SJSA1 (cell line): ENCODE results near the gene NFIB. TPM values are rescaled to one million over a fixed set of nuclear protein-coding genes. Genes with fewer than 3 reads are reported as not detected.
A peak's percentile ranks its signal among the peaks of the same experiment; 100 is the strongest.

Source experiments
- DNase-seq, 2 experiments: peaks; one replicate each; pipeline ENCODE4 v3.0.0-alpha.2; 2015 to 2020; ENCODE audit warnings: low spot score in 2 of 2, low read depth in 1 of 2
- H3K27ac ChIP-seq: fragments of 250-450 bp; sonication (Bioruptor Pico); 2 replicates; pipeline ENCODE4 v1.5.1; 2020; ENCODE audit warnings: mild to moderate bottlenecking, moderate library complexity
- H3K27me3 ChIP-seq: fragments of 250-450 bp; sonication (Bioruptor Pico); replicated peaks from 2 replicates; pipeline ENCODE4 v1.5.1; 2020; ENCODE audit warnings: mild to moderate bottlenecking, moderate library complexity
- H3K36me3 ChIP-seq: fragments of 250-450 bp; sonication (Bioruptor Pico); 2 replicates; pipeline ENCODE4 v1.5.1; 2020; ENCODE audit warnings: mild to moderate bottlenecking
- H3K4me1 ChIP-seq: fragments of 250-450 bp; sonication (Bioruptor Pico); replicated peaks from 2 replicates; pipeline ENCODE4 v1.6.1; 2021; ENCODE audit warnings: mild to moderate bottlenecking
- H3K4me3 ChIP-seq: fragments of 250-450 bp; sonication (Bioruptor Pico); 2 replicates; pipeline ENCODE4 v1.5.1; 2020; ENCODE audit warnings: mild to moderate bottlenecking
- H3K9me3 ChIP-seq: fragments of 250-450 bp; sonication (Bioruptor Pico); replicated peaks from 2 replicates; pipeline ENCODE4 v1.5.1; 2020; ENCODE audit warnings: mild to moderate bottlenecking
- total RNA-seq: library from RNA; depleted of rRNA; stranded (reverse); fragments of >200 nt; shearing (Covaris generic); gene quantifications from 2 replicates; pipeline ENCODE4 v1.2.3, GENCODE V29; 2014

The NFIB gene
- total RNA-seq, 1 experiment from 2014 or later = 7.6 TPM

DNA sequence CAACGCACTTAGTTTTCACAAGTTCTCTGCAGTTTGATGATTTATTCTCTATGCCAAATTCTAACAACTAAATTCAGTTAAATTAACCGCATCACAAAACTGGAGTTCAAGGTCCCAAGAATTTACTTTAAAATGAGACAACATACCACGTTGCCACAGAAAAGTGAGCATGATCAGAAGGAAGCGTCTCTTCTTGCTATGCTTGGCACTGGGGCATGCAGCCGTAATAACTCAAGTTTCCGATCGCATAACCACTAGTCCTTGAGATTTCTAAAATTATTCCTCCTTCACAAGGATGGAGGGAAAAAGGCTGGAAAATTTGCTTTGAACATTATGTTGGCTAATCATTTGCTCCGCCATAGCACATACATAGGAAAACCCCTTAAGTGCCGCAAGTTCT, 13.9 kb downstream of the NFIB start:
- DNase-seq = no peak
- Histone ChIP-seq H3K4me3 (no peak overlapping the region), H3K4me1 (no peaks in the 10 kb centered on the region), H3K27ac (no peak overlapping the region), H3K9me3 (no peaks in the 10 kb centered on the region), H3K27me3 (no peaks in the 10 kb centered on the region), H3K36me3 (no peaks in the 10 kb centered on the region)

DNA sequence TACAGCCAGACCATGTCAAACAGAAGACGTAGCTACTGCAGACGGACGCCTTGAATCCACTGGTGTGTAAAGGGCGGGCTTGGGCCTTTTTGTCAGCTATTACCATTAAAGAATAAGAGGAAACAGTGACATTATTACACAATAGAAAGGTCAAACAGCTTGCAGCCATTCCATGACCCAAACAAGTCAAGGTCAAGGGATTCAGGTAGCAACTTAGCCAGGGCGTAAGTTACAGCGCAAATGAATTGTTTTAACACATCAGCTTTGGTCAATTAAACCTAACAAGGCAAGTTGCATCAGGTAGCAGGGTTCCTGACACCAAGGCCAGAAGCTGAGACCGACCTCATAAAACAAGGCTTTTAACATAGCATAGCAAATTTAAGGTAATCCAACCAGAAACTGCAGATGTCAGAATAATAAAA, 15.3 kb downstream of the NFIB start:
- Histone ChIP-seq H3K27ac (no peak overlapping the region), H3K27me3 (no peaks in the 10 kb centered on the region), H3K9me3 (no peaks in the 10 kb centered on the region), H3K4me1 (no peaks in the 10 kb centered on the region), H3K36me3 (no peaks in the 10 kb centered on the region), H3K4me3 (no peak overlapping the region)
- no peak for DNase-seq

DNA sequence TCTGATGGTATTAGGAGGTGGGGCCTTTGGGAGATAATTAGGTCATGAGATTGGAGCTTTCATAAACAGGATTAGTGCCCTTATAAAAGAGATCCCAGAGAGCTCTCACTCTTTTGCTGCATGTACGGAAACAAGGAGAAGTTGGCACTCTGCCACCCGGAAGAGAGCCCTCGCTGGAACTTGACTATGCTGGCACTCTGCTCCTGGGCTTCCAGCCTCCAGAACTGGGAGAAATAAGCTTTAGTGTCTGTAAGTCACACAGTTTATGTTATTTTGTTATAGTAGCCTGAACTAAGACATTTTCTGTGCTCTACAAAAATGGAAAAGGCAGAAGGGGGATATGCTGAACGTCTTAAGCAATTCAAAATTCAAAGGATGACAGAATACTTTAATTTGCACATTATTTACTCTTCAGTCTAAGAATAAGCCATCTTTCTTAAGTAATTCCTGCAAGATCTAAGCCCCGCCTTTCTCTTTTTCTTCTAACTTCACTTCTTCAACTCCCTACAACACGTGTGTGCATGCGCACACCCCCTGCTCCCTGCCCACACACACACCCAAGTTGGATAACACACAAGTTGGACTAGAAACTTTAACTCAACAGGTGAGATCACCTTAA, 17.3 kb downstream of the NFIB start:
- H3K36me3 ChIP-seq = no peaks in the 10 kb centered on the region

DNA sequence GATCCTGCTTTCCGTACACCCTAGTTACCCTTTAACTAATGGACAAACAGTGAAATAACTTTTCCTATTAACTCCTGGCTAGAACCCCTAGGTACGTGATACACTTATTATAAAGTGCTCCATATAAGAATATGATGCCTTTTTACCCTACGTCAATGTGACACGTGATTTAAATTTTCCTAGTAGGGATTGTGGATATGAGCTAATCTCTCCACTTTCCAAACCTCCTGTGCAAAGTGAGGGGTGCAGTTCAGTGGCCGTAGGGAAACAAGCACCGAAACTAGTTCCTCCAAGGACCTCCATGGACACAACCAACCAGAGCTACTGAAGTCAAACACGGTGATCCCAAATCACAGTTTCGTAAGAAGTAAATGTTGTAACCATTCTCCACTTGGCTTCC, 19.3 kb downstream of the NFIB start:
- Histone ChIP-seq H3K36me3 (no peaks in the 10 kb centered on the region), H3K4me3 (no peak overlapping the region), H3K9me3 (no peaks in the 10 kb centered on the region), H3K27ac (no peak overlapping the region), H3K27me3 (no peaks in the 10 kb centered on the region), H3K4me1 (no peaks in the 10 kb centered on the region)
- no peak for DNase-seq

More for the DNA sequence above, 17.3 kb downstream of the NFIB start:
- H3K27ac ChIP-seq = no peak overlapping the region
- no peak for DNase-seq
- no peaks in the 10 kb centered on the region for H3K4me1 ChIP-seq
- no peak overlapping the region for H3K4me3 ChIP-seq
- H3K9me3 ChIP-seq = no peaks in the 10 kb centered on the region
- no peaks in the 10 kb centered on the region for H3K27me3 ChIP-seq

DNA sequence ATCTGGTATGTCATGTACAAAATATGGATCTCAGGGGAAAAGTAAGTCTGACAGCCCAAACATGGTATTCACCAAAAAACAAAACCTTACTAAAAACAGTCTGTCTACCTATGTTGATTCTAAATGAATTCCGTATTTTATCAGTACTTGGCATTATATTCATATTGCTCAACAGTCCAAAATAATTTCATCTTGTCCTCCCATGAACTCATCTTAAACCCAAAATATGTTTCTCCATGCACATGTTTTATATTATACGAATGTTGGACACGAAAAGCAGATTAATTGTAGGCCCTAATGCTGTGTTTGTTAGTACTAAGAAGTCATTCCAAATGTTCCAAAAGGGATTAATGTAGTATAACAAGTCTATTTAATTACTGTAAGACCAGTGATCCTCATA, 20.1 kb downstream of the NFIB start:
- no peaks in the 10 kb centered on the region for H3K4me1 ChIP-seq
- H3K36me3 ChIP-seq = no peaks in the 10 kb centered on the region
- H3K27ac ChIP-seq = no peak overlapping the region
- H3K9me3 ChIP-seq = no peaks in the 10 kb centered on the region
- DNase-seq = no peak
- no peaks in the 10 kb centered on the region for H3K27me3 ChIP-seq
- H3K4me3 ChIP-seq = no peak overlapping the region

DNA sequence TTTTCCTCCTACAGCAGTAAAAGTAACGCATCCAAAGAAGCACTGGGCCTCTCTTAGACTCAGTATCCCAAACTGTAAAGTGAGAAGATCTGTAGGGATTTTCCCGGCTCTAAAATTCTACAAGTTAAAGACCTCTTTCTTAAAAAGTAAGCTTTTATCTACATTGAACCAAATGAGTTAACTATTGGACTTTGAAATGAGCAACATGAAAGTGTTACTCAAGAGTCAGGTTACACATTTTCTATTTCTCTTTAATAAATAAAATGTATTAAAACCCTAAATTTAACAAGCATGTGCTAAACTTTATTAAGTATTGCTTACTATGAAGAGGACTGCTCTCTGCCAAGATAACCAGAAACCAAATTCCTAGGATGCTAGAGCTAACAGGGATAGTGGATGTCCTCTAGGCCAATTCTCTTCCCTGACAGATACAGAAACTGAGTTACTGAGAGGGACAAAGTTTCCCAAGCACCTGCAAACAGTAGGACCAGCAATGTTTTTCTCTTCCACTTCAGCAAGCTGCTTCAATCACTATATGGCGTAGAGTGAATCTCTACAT, 21.7 kb downstream of the NFIB start:
- Histone ChIP-seq H3K4me3 (no peak overlapping the region), H3K36me3 (no peaks in the 10 kb centered on the region), H3K4me1 (no peaks in the 10 kb centered on the region), H3K27me3 (no peaks in the 10 kb centered on the region), H3K9me3 (no peaks in the 10 kb centered on the region), H3K27ac (no peak overlapping the region)
- no peak for DNase-seq

DNA sequence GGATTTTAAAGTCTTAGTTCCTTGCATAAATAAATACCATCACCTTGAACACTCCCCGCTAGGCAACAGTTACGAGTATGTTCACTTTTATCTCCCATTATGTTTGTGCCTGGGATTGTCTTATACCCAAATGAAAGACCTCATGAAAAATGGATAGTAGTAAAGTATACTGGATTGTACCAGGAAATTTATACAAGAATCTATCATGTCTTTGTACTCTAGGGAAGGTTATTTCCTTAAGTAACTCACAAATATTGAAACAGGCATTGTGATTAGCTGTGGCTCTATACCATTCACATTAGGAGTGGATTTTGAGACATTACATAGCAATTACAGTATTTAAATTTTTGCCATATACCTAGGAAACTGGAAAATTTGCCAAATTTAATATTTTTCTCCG, 24.0 kb downstream of the NFIB start:
- Histone ChIP-seq H3K27me3 (no peaks in the 10 kb centered on the region), H3K4me3 (no peak overlapping the region), H3K9me3 (no peaks in the 10 kb centered on the region), H3K4me1 (no peaks in the 10 kb centered on the region), H3K27ac (no peak overlapping the region), H3K36me3 (no peaks in the 10 kb centered on the region)
- DNase-seq = no peak

DNA sequence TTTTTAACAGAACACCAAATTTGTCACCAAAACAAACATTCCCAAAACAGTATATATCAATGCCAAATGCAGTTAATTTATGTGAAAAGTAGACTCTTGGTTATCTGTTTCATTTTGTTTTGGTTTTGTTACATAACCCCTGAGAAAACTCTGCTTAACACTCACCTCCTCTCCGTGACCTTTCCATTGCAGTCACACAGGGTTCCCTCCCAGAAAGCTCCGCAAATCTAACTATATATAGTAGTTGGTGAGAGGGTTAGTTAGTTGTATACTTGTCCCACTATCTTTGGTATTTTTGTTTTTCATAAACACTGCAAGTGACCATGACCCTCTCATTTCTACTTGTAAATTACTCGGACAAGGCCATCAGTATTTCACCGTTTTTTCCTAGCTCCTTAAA, 25.5 kb downstream of the NFIB start:
- H3K27ac ChIP-seq = no peak overlapping the region
- no peaks in the 10 kb centered on the region for H3K36me3 ChIP-seq

DNA sequence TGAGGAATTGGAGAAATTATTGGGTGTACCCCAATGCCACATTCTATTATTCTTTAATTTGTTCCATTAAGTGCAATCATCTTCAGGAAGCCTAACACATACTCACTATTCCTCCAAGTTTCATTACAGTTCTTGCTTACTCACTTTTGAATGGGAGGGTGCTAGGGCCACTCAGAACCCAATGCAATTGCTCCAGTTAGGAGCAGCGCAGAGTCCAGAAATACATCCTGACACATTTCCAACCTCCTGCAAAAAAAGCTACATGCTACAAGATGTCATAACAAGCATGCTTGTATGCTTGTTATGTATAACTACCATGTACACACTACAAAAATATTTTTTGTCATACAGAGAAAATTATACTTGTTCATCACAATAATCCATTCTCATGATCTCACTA, 27.8 kb downstream of the NFIB start:
- H3K36me3 ChIP-seq = no peaks in the 10 kb centered on the region
- no peak for DNase-seq
- H3K4me3 ChIP-seq = no peak overlapping the region
- peaks cover 24% of the 10 kb centered on the region for H3K4me1 ChIP-seq
- no peaks in the 10 kb centered on the region for H3K9me3 ChIP-seq
- no peak overlapping the region for H3K27ac ChIP-seq
- H3K27me3 ChIP-seq = no peaks in the 10 kb centered on the region

More for the DNA sequence above, 25.5 kb downstream of the NFIB start:
- Histone ChIP-seq H3K4me3 (no peak overlapping the region), H3K4me1 (peaks cover 3% of the 10 kb centered on the region), H3K27me3 (no peaks in the 10 kb centered on the region), H3K9me3 (no peaks in the 10 kb centered on the region)
- no peak for DNase-seq

DNA sequence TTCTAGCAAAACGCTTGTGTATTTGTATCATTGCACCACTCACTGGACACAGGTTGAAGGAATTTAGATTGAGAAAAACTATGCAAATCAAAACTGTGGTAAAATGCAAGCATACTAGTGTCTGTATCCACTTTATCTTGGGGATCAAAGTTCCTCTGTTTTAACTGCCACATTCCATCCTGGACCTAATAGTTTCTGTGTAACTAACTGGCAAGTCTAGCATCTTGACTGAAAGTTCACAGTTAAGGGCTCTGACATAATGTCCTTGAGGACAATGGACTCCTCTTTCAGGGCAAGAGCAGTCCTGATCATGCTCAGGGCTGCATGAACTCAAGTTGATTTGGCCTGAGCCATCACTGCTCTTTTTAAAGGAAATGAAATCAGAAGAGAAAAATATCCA, 30.7 kb downstream of the NFIB start:
- H3K27ac ChIP-seq = no peak overlapping the region
- no peak for DNase-seq
- H3K4me3 ChIP-seq = no peak overlapping the region
- H3K36me3 ChIP-seq = no peaks in the 10 kb centered on the region
- no peaks in the 10 kb centered on the region for H3K27me3 ChIP-seq
- peaks cover 52% of the 10 kb centered on the region for H3K4me1 ChIP-seq
- H3K9me3 ChIP-seq = no peaks in the 10 kb centered on the region

DNA sequence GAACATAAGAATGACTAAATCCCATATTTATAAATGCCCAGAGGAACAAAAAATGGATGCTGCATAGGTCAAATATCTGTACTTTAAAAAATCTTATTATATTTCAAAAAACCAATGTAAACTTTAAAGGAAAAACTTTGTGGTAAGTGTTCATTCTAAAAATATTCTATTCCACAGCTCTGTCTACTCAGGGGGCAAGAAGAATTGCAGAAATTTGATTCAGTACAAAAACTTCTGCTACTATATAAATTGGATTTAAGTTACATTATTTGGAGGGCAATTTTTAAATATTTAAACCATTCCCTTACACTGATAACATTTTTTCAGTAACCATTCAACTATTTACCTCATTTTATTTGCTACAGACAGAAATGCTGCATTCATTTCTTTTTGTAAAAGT, 32.1 kb downstream of the NFIB start:
- no peak for DNase-seq
- Histone ChIP-seq H3K27ac (no peak overlapping the region), H3K4me1 (peaks cover 65% of the 10 kb centered on the region), H3K4me3 (no peak overlapping the region), H3K9me3 (no peaks in the 10 kb centered on the region), H3K36me3 (no peaks in the 10 kb centered on the region), H3K27me3 (no peaks in the 10 kb centered on the region)

DNA sequence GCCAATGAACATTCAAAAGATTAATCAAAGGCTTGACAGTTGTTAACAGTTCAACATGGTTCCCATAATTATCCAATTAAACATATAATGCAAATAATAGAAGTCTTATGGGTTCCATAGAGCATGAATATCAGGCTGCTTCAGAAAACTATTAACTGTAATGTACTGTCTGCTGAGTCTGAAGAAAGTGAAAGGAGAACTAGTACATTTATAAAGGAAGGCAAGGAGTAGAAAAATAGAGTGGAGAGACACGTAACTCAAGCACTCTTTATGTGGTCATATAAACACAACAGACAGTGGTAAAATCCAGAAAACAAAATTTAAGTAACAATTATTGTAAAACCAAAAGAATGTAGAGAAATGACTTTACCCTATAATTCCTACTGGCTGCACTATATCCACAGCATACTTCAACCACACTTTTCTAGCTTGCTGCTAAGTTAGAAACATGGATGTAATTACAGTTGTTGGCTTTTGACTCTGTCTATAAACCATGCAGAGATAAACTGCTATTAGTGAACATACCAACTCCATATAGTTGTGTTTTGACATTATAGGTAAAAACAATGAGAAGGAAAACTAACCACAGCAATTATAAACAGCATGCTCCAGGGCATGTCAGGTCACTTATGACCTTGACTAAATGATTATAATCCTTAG, 32.7 kb downstream of the NFIB start:
- no peaks in the 10 kb centered on the region for H3K27me3 ChIP-seq
- no peak overlapping the region for H3K4me3 ChIP-seq
- H3K4me1 ChIP-seq = peaks cover 65% of the 10 kb centered on the region
- H3K36me3 ChIP-seq = no peaks in the 10 kb centered on the region
- peak overlapping the region; percentile 7; the same call in 1 of the 2 replicates for H3K27ac ChIP-seq
- DNase-seq = peak in 1 of 2 experiments; percentile 34
- H3K9me3 ChIP-seq = no peaks in the 10 kb centered on the region

DNA sequence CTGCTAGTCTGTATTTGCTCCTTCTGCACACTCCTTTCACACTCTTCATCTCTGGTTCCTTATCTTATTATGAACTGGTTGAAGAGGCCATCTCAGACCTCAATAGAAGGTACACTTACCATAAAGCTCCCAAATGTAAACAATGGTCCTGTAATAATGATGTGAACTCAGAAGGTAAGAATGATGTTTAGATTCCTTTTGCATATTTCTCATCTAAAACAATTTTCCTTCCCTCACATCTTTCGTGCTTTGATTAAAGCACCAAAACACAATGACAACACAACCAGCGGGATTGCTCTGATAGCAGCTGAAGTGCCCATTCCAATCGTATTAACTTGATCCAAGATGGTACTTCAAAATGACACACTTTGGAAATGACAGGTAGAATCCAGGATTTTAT, 34.3 kb downstream of the NFIB start:
- Histone ChIP-seq H3K27ac (peak overlapping the region; percentile 61), H3K36me3 (no peaks in the 10 kb centered on the region), H3K27me3 (no peaks in the 10 kb centered on the region), H3K9me3 (no peaks in the 10 kb centered on the region), H3K4me1 (peaks cover 78% of the 10 kb centered on the region), H3K4me3 (no peak overlapping the region)
- peak in 1 of 2 experiments; percentile 52 for DNase-seq

DNA sequence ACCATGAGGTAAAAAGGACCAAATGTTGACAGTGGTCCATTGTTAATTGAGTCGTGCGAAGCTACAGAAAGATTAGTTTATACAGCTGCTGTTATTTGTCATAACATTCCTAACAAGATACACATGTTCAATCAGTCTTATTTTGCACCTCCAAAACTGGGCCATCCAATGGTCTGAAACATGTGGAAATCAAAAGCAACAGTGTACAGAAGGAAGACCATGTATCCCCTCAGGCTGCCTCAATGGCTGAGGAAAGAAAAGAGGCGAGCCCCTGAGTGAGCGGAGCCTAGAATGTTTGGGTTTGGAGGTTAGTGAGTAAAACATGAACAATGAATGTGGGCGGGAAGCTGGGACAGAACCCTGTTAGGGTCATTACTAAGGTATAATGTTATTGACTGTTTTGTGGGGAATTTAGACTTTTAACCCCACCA, 35.6 kb downstream of the NFIB start:
- H3K4me3 ChIP-seq = no peak overlapping the region
- H3K4me1 ChIP-seq = peaks cover 87% of the 10 kb centered on the region
- H3K27me3 ChIP-seq = no peaks in the 10 kb centered on the region
- no peaks in the 10 kb centered on the region for H3K9me3 ChIP-seq
- DNase-seq = peak; percentile 65 to 80
- no peaks in the 10 kb centered on the region for H3K36me3 ChIP-seq
- H3K27ac ChIP-seq = peak overlapping the region; percentile 61
